HL-60 (cell line): Measurements from ENCODE around the gene THSD8.

Source experiments
- DNase-seq, 2 experiments: peaks; one replicate each; pipeline ENCODE4 v3.0.0-alpha.2; 2010 to 2020; ENCODE audit warnings: low read depth in 1 of 2, low spot score in 1 of 2
- H3K27ac ChIP-seq: fragments of 250-450 bp; sonication (Bioruptor Pico); replicated peaks from 2 replicates; pipeline ENCODE4 v1.5.1; 2020; ENCODE audit warnings: mild to moderate bottlenecking, moderate library complexity
- H3K27me3 ChIP-seq: fragments of 250-450 bp; sonication (Bioruptor Pico); 2 replicates; pipeline ENCODE4 v1.5.1; 2021; ENCODE audit warnings: mild to moderate bottlenecking, moderate library complexity; ENCODE audit not compliant: insufficient read depth, poor library complexity, severe bottlenecking
- H3K4me3 ChIP-seq: replicated peaks from 2 replicates; pipeline ENCODE4 v1.5.1; 2011; ENCODE audit warnings: mild to moderate bottlenecking, control low read depth, low read length; ENCODE audit not compliant: insufficient read depth
- CTCF ChIP-seq: IDR thresholded peaks from one replicate; pipeline ENCODE4 v1.5.1; 2011; ENCODE audit warnings: low read length, control low read depth, inconsistent platforms; ENCODE audit not compliant: insufficient read depth
- GABPA ChIP-seq: IDR thresholded peaks from 2 replicates; pipeline ENCODE4 v1.6.1; 2012; ENCODE audit warnings: low read depth
- POLR2AphosphoS5 ChIP-seq: IDR thresholded peaks from 2 replicates; pipeline ENCODE4 v1.6.1; 2012; ENCODE audit warnings: low read depth
- REST ChIP-seq: IDR thresholded peaks from 2 replicates; pipeline ENCODE4 v1.6.1; 2012; ENCODE audit warnings: low read depth; ENCODE audit not compliant: insufficient replicate concordance
- SPI1 ChIP-seq: IDR thresholded peaks from 2 replicates; pipeline ENCODE4 v1.6.1; 2012; ENCODE audit warnings: low read depth, mild to moderate bottlenecking, borderline replicate concordance

Gene THSD8

GRCh38 chr19:12834976-12835757 is 33.3 kb downstream of the THSD8 start:
- H3K27me3 ChIP-seq: peaks cover 75% of the 10 kb centered on the region
- TF ChIP-seq GABPA (no peak), REST (no peak), CTCF (no peak), POLR2AphosphoS5 (no peak), SPI1 (no peak)
- H3K4me3 ChIP-seq: no peak overlapping the region
- H3K27ac ChIP-seq: no peak overlapping the region
- DNase-seq: no peak

GRCh38 chr19:12836529-12836863 is 34.6 kb downstream of the THSD8 start:
- Histone ChIP-seq H3K27me3 (peaks cover 82% of the 10 kb centered on the region), H3K27ac (no peak overlapping the region), H3K4me3 (no peak overlapping the region)
- TF ChIP-seq CTCF (no peak), POLR2AphosphoS5 (no peak), SPI1 (no peak), REST (no peak), GABPA (no peak)
- DNase-seq: no peak

GRCh38 chr19:12837225-12837624 is 35.4 kb downstream of the THSD8 start:
- no peak for TF ChIP-seq POLR2AphosphoS5
- TF ChIP-seq SPI1: no peak
- TF ChIP-seq GABPA: no peak
- TF ChIP-seq CTCF: no peak
- TF ChIP-seq REST: no peak
- H3K27me3 ChIP-seq: peaks cover 86% of the 10 kb centered on the region
- DNase-seq: no peak

More at GRCh38 chr19:12837225-12837624, 35.4 kb downstream of the THSD8 start:
- no peak overlapping the region for H3K27ac ChIP-seq
- H3K4me3 ChIP-seq: no peak overlapping the region
